ENCODE measurements around the gene GRIK4.
"Not testable (repeated sequence)": the region's sequence is repeated elsewhere in the genome, so short reads cannot be mapped to it uniquely, and the experiment has no call there.

GRIK4 gene

GRCh38 chr11:120578596-120579154 is 67.1 kb downstream of the GRIK4 start:
- H4K20me1 ChIP-seq (ENCODE audit: insufficient read depth, low read length), result no peaks in the 10 kb centered on the region
- no peak overlapping the region for H3K9ac ChIP-seq (ENCODE audit: low read length)
- H3K27ac ChIP-seq (ENCODE audit: low read depth, low read length, poor library complexity, severe bottlenecking), result no peak overlapping the region
- no peaks in the 10 kb centered on the region for H3K79me2 ChIP-seq (ENCODE audit: insufficient read depth, low read length)
- no peak overlapping the region for H3K4me3 ChIP-seq (ENCODE audit: low read depth, low read length, poor library complexity, severe bottlenecking)
- H3K9me3 ChIP-seq (ENCODE audit: low read length), result no peaks in the 10 kb centered on the region
- no peaks in the 10 kb centered on the region for H3K4me1 ChIP-seq (ENCODE audit: insufficient read depth, low read length, severe bottlenecking)
- H2AFZ ChIP-seq (ENCODE audit: low read length), result no peak overlapping the region
- no peak overlapping the region for H3K4me2 ChIP-seq (ENCODE audit: low read length)
- H3K27me3 ChIP-seq (ENCODE audit: insufficient read depth, low read length), result no peaks in the 10 kb centered on the region
- TF ChIP-seq EZH2 (IDR thresholded peaks at IDR 0.05; ENCODE audit: borderline replicate concordance, low read length) (no peak), CTCF (IDR thresholded peaks at IDR 0.05; ENCODE audit: low read length) (no peak)
- H3F3A ChIP-seq (ENCODE audit: insufficient read depth, low read length), result no peaks in the 10 kb centered on the region
- no peaks in the 10 kb centered on the region for H3K36me3 ChIP-seq (ENCODE audit: insufficient read depth, low read length)
- no peaks in the 10 kb centered on the region for H3K9me2 ChIP-seq (ENCODE audit: low read depth, low read length)

GRCh38 chr11:120579611-120580031 is 68.1 kb downstream of the GRIK4 start:
- Histone ChIP-seq H3K27ac (ENCODE audit: low read depth, low read length, poor library complexity, severe bottlenecking) (no peak overlapping the region), H3K4me3 (ENCODE audit: low read depth, low read length, poor library complexity, severe bottlenecking) (no peak overlapping the region), H3K79me2 (ENCODE audit: insufficient read depth, low read length) (no peaks in the 10 kb centered on the region), H3K9ac (ENCODE audit: low read length) (no peak overlapping the region), H3K9me2 (ENCODE audit: low read depth, low read length) (no peaks in the 10 kb centered on the region), H3K4me2 (ENCODE audit: low read length) (no peak overlapping the region), H3K4me1 (ENCODE audit: insufficient read depth, low read length, severe bottlenecking) (no peaks in the 10 kb centered on the region), H3K27me3 (ENCODE audit: insufficient read depth, low read length) (no peaks in the 10 kb centered on the region), H3K9me3 (ENCODE audit: low read length) (no peaks in the 10 kb centered on the region), H2AFZ (ENCODE audit: low read length) (no peak overlapping the region), H3F3A (ENCODE audit: insufficient read depth, low read length) (no peaks in the 10 kb centered on the region), H3K36me3 (ENCODE audit: insufficient read depth, low read length) (no peaks in the 10 kb centered on the region), H4K20me1 (ENCODE audit: insufficient read depth, low read length) (no peaks in the 10 kb centered on the region)
- TF ChIP-seq CTCF (IDR thresholded peaks at IDR 0.05; ENCODE audit: low read length) (no peak), EZH2 (IDR thresholded peaks at IDR 0.05; ENCODE audit: borderline replicate concordance, low read length) (no peak)

GRCh38 chr11:120581313-120581712 is 69.8 kb downstream of the GRIK4 start:
- Histone ChIP-seq H3K27me3 (ENCODE audit: insufficient read depth, low read length) (no peaks in the 10 kb centered on the region), H3K4me1 (ENCODE audit: insufficient read depth, low read length, severe bottlenecking) (no peaks in the 10 kb centered on the region), H3K27ac (ENCODE audit: low read depth, low read length, poor library complexity, severe bottlenecking) (no peak overlapping the region), H3K9me3 (ENCODE audit: low read length) (no peaks in the 10 kb centered on the region), H3K4me3 (ENCODE audit: low read depth, low read length, poor library complexity, severe bottlenecking) (no peak overlapping the region), H3K4me2 (ENCODE audit: low read length) (no peak overlapping the region), H3K79me2 (ENCODE audit: insufficient read depth, low read length) (no peaks in the 10 kb centered on the region), H3K36me3 (ENCODE audit: insufficient read depth, low read length) (no peaks in the 10 kb centered on the region), H3F3A (ENCODE audit: insufficient read depth, low read length) (no peaks in the 10 kb centered on the region), H4K20me1 (ENCODE audit: insufficient read depth, low read length) (no peaks in the 10 kb centered on the region), H3K9me2 (ENCODE audit: low read depth, low read length) (no peaks in the 10 kb centered on the region), H2AFZ (ENCODE audit: low read length) (no peak overlapping the region), H3K9ac (ENCODE audit: low read length) (no peak overlapping the region)
- TF ChIP-seq EZH2 (IDR thresholded peaks at IDR 0.05; ENCODE audit: borderline replicate concordance, low read length) (no peak), CTCF (IDR thresholded peaks at IDR 0.05; ENCODE audit: low read length) (no peak)

- H3K79me2 ChIP-seq (ENCODE audit: insufficient read depth, low read length); H3K4me3 ChIP-seq (ENCODE audit: low read depth, low read length, poor library complexity, severe bottlenecking): not testable (repeated sequence)
Measured at GRCh38 chr11:120582535-120582934, 71.0 kb downstream of the GRIK4 start.

More at GRCh38 chr11:120582535-120582934, 71.0 kb downstream of the GRIK4 start:
- not testable (repeated sequence) for H3K27me3 ChIP-seq (ENCODE audit: insufficient read depth, low read length); H3K9me2 ChIP-seq (ENCODE audit: low read depth, low read length); H4K20me1 ChIP-seq (ENCODE audit: insufficient read depth, low read length); H3K4me2 ChIP-seq (ENCODE audit: low read length); H3K4me1 ChIP-seq (ENCODE audit: insufficient read depth, low read length, severe bottlenecking); H3F3A ChIP-seq (ENCODE audit: insufficient read depth, low read length); H2AFZ ChIP-seq (ENCODE audit: low read length); H3K36me3 ChIP-seq (ENCODE audit: insufficient read depth, low read length); H3K9ac ChIP-seq (ENCODE audit: low read length); H3K9me3 ChIP-seq (ENCODE audit: low read length); H3K27ac ChIP-seq (ENCODE audit: low read depth, low read length, poor library complexity, severe bottlenecking)

Data from OCI-LY1 (cell line).